ENCODE measurements around the gene HTR4. TPM values are rescaled to one million over a fixed set of nuclear protein-coding genes. Genes with fewer than 3 reads are reported as not detected.

HTR4 gene
- polyA plus RNA-seq, 2 of the 4 experiments (the other 2 are of a cell fraction), result not detected

DNA sequence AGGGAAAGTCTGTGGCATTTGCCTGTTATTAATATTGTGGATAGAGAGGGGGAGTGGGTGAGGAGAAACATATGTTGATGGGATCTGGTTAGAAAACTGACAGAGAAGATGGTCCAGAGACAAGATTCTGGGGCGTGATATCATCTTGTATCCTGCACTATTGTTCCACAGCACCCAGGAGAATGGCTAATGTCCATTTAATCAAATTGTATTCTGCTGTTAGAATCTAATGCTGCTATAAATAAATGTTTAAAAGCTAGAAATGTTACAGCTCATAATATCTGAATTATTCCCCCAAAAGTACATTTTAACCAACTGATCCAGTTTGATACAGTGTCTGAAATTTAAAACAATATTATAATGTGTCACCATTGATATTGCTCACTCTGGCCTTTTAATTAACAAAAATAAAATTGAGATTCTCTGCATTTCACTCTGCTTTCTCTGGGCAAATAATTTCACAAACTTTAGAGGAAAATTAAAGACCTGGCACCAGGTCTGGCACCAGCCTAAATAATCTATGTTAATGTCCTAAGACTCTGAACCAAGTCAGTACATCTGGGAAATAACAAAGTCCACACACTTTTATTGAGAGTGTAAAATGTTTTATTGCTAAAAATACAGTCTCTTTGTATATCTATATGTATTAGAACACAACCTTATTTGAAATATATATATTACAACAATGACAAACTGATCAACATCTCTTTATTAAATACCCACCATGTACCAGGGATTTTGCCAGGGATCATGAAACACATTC is 18.8 kb downstream of the HTR4 start:
- Histone ChIP-seq H3K4me1 (no peaks in the 10 kb centered on the region), H3K27ac (no peak overlapping the region), H3K9me3 (no peaks in the 10 kb centered on the region), H3K4me2 (no peak overlapping the region), H3K4me3 (no peak overlapping the region)
- CTCF ChIA-PET, result no interaction called here
- no peak for TF ChIP-seq TP53 (CRISPR knock-in tag; IDR thresholded peaks at IDR 0.05)
- TF ChIP-seq SMC3 (IDR thresholded peaks at IDR 0.05), result no peak
- TF ChIP-seq RNF2 (IDR thresholded peaks at IDR 0.05; ENCODE audit: borderline replicate concordance, low read depth), result no peak
- TF ChIP-seq RFX5 (IDR thresholded peaks at IDR 0.05), result no peak
- no peak for TF ChIP-seq CEBPB (IDR thresholded peaks at IDR 0.05)
- no peak for TF ChIP-seq FOXS1 (CRISPR knock-in tag; IDR thresholded peaks at IDR 0.05)
- no peak for TF ChIP-seq TFCP2L1 (CRISPR knock-in tag; IDR thresholded peaks at IDR 0.05)
- TF ChIP-seq, protein P1, sequence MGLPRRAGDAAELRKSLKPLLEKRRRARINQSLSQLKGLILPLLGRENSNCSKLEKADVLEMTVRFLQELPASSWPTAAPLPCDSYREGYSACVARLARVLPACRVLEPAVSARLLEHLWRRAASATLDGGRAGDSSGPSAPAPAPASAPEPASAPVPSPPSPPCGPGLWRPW (IDR thresholded peaks at IDR 0.05), result no peak
- TF ChIP-seq PHF8 (IDR thresholded peaks at IDR 0.05; ENCODE audit: borderline replicate concordance, low read depth), result no peak
- TF ChIP-seq, protein P2, sequence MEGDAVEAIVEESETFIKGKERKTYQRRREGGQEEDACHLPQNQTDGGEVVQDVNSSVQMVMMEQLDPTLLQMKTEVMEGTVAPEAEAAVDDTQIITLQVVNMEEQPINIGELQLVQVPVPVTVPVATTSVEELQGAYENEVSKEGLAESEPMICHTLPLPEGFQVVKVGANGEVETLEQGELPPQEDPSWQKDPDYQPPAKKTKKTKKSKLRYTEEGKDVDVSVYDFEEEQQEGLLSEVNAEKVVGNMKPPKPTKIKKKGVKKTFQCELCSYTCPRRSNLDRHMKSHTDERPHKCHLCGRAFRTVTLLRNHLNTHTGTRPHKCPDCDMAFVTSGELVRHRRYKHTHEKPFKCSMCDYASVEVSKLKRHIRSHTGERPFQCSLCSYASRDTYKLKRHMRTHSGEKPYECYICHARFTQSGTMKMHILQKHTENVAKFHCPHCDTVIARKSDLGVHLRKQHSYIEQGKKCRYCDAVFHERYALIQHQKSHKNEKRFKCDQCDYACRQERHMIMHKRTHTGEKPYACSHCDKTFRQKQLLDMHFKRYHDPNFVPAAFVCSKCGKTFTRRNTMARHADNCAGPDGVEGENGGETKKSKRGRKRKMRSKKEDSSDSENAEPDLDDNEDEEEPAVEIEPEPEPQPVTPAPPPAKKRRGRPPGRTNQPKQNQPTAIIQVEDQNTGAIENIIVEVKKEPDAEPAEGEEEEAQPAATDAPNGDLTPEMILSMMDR (IDR thresholded peaks at IDR 0.05), result no peak
- no peak for TF ChIP-seq EP300 (IDR thresholded peaks at IDR 0.05)
- TF ChIP-seq NR3C1 (IDR thresholded peaks at IDR 0.05), result no peak
- no peak for TF ChIP-seq HDAC2 (IDR thresholded peaks at IDR 0.05)
- TF ChIP-seq POLR2A (IDR thresholded peaks at IDR 0.05; ENCODE audit: low read length), result no peak
- TF ChIP-seq, protein P3, sequence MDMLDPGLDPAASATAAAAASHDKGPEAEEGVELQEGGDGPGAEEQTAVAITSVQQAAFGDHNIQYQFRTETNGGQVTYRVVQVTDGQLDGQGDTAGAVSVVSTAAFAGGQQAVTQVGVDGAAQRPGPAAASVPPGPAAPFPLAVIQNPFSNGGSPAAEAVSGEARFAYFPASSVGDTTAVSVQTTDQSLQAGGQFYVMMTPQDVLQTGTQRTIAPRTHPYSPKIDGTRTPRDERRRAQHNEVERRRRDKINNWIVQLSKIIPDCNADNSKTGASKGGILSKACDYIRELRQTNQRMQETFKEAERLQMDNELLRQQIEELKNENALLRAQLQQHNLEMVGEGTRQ (IDR thresholded peaks at IDR 0.05), result no peak
- TF ChIP-seq, protein P4, sequence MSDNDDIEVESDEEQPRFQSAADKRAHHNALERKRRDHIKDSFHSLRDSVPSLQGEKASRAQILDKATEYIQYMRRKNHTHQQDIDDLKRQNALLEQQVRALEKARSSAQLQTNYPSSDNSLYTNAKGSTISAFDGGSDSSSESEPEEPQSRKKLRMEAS (IDR thresholded peaks at IDR 0.05), result no peak
- TF ChIP-seq BHLHE40 (IDR thresholded peaks at IDR 0.05; ENCODE audit: low read depth, low read length), result no peak
- TF ChIP-seq, protein P5, sequence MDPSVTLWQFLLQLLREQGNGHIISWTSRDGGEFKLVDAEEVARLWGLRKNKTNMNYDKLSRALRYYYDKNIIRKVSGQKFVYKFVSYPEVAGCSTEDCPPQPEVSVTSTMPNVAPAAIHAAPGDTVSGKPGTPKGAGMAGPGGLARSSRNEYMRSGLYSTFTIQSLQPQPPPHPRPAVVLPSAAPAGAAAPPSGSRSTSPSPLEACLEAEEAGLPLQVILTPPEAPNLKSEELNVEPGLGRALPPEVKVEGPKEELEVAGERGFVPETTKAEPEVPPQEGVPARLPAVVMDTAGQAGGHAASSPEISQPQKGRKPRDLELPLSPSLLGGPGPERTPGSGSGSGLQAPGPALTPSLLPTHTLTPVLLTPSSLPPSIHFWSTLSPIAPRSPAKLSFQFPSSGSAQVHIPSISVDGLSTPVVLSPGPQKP (IDR thresholded peaks at IDR 0.05; ENCODE audit: low read depth, low read length), result no peak
- ATAC-seq, result no peak
- WGBS (ENCODE audit: missing lambda C conversion rate), result 0% methylated on average over 1 of the region's 1 CpG
- FAIRE-seq, result no peak
- POLR2A ChIA-PET, result no interaction called here
- DNase-seq (ENCODE audit: low read depth in 1 of 2, low spot score in 1 of 2), result no peak

DNA sequence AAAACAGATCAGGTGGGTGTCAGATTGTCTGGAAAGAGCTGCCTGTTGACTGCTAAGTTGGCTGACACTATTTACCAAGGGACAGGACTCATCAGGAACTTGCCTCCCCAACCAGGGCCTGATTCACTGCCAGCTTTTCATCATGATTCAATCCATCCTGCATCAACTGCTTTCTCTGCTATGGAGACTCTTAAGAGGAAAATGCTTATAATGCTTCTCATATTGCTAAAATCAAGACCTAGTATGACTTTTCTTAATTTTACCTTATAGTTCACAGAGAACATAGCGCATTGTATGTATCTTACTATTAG is 21.3 kb downstream of the HTR4 start:
- H3K4me1 ChIP-seq, result no peaks in the 10 kb centered on the region
- no peak for FAIRE-seq
- no peak overlapping the region for H3K4me3 ChIP-seq
- no peak overlapping the region for H3K27ac ChIP-seq
- ChIA-PET CTCF (no interaction called here), POLR2A (no interaction called here)
- no peak overlapping the region for H3K4me2 ChIP-seq
- DNase-seq (ENCODE audit: low read depth in 1 of 2, low spot score in 1 of 2), result no peak
- no peaks in the 10 kb centered on the region for H3K9me3 ChIP-seq
- TF ChIP-seq NR3C1 (IDR thresholded peaks at IDR 0.05), result no peak
- TF ChIP-seq, protein P6, sequence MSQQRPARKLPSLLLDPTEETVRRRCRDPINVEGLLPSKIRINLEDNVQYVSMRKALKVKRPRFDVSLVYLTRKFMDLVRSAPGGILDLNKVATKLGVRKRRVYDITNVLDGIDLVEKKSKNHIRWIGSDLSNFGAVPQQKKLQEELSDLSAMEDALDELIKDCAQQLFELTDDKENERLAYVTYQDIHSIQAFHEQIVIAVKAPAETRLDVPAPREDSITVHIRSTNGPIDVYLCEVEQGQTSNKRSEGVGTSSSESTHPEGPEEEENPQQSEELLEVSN (IDR thresholded peaks at IDR 0.05; ENCODE audit: borderline replicate concordance, low read depth), result no peak
- TF ChIP-seq FOSB (CRISPR knock-in tag; IDR thresholded peaks at IDR 0.05), result no peak
- no peak for TF ChIP-seq POLR2AphosphoS2 (conservative IDR thresholded peaks at IDR 0.05; ENCODE audit: low read length)
- TF ChIP-seq PHF8 (IDR thresholded peaks at IDR 0.05; ENCODE audit: borderline replicate concordance, low read depth), result no peak
- TF ChIP-seq TP53 (CRISPR knock-in tag; IDR thresholded peaks at IDR 0.05), result no peak
- TF ChIP-seq CHD2 (IDR thresholded peaks at IDR 0.05; ENCODE audit: low read length, partially characterized antibody), result no peak
- no peak for TF ChIP-seq EHMT2 (IDR thresholded peaks at IDR 0.05; ENCODE audit: low read depth)
- WGBS (ENCODE audit: missing lambda C conversion rate), result 20% methylated on average over 1 of the region's 1 CpG
- no peak for ATAC-seq
